Peyer's patch (tissue), 4 donors: Measurements from ENCODE around the gene PGM1.

Experiments
- POLR2A ChIP-seq, 2 donors: fragments of 450-650 bp; IDR thresholded peaks; one replicate each; pipeline ENCODE4 v1.5.1; 2017; ENCODE audit warnings: antibody characterized with exemption in 2 of 2, mild to moderate bottlenecking in 2 of 2, moderate library complexity in 2 of 2
- TF ChIP-seq, protein P1 (sequence below), 6 experiments: fragments of 450-650 bp in 4 of 6; fragments of 200-600 bp in 2 of 6; sonication (generic) in 1 of 6; IDR thresholded peaks; one replicate each; pipeline ENCODE4 v1.5.1; 2017 to 2019; ENCODE audit warnings: antibody characterized with exemption in 6 of 6, mild to moderate bottlenecking in 3 of 6, moderate library complexity in 1 of 6

DNA sequence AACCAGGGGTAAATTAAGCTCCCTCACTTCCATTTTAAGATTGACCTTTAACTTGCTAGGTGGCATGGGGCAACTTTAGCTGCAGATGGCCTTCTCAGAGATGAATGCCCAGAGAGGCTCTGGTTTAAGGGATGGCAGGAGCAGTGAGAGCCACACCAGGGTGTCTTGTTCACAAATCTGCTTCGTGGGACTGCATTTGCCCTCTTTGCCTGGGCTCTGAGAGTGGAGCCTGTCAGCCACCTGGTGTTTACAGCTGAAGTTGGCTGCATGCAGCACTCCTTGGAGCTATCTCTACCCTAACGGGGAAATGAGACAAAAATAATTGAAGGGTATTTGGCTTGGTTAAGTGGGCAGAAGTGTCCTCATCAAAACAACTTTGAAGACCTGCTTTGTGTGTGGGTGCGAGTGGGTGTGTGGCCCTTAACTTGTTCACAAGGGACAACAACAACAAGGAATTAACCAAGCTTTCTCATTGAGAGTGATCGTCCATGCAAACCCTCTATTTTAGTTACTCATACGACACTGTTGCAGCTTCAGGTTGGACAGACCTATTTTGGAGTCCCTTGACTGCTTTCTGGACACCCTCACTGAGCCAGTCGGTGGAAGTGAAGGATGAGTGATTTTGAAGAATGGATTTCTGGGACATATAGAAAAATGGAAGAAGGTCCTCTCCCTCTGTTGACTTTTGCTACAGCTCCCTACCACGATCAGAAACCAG lies 29.8 kb downstream of the PGM1 start:
- TF ChIP-seq, protein P1, sequence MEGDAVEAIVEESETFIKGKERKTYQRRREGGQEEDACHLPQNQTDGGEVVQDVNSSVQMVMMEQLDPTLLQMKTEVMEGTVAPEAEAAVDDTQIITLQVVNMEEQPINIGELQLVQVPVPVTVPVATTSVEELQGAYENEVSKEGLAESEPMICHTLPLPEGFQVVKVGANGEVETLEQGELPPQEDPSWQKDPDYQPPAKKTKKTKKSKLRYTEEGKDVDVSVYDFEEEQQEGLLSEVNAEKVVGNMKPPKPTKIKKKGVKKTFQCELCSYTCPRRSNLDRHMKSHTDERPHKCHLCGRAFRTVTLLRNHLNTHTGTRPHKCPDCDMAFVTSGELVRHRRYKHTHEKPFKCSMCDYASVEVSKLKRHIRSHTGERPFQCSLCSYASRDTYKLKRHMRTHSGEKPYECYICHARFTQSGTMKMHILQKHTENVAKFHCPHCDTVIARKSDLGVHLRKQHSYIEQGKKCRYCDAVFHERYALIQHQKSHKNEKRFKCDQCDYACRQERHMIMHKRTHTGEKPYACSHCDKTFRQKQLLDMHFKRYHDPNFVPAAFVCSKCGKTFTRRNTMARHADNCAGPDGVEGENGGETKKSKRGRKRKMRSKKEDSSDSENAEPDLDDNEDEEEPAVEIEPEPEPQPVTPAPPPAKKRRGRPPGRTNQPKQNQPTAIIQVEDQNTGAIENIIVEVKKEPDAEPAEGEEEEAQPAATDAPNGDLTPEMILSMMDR (IDR thresholded peaks at IDR 0.05), result no peak
- TF ChIP-seq POLR2A (IDR thresholded peaks at IDR 0.05), result no peak
